GM12801 (cell line): Measurements from ENCODE around the gene LRRC71.

Source experiments
- CTCF ChIP-seq: IDR thresholded peaks from one replicate; pipeline ENCODE4 v1.5.1; 2011; ENCODE audit warnings: control low read depth; ENCODE audit not compliant: insufficient read length; ENCODE audit errors: extremely low read depth

Gene LRRC71

GRCh38 chr1:156980551-156980950 lies 60.1 kb downstream of the LRRC71 start:
- no peak for TF ChIP-seq CTCF
